Endothelial cell of umbilical vein (primary cell): ENCODE results near the gene GHSR.

ENCODE experiments used
- CTCF ChIP-seq, 2 donors: IDR thresholded peaks; 1 replicate in 1 of 2; 2 replicates in 1 of 2; pipeline ENCODE4 v1.5.1; 2011; ENCODE audit warnings: low read length in 2 of 2, mild to moderate bottlenecking in 2 of 2, moderate library complexity in 2 of 2, control low read depth in 1 of 2, inconsistent platforms in 1 of 2, low read depth in 1 of 2; ENCODE audit not compliant: insufficient read depth in 1 of 2; ENCODE audit errors: extremely low read depth in 1 of 2
- EZH2 ChIP-seq: IDR thresholded peaks from 2 replicates; pipeline ENCODE4 v1.6.1; 2012; ENCODE audit warnings: borderline replicate concordance, low read depth, mild to moderate bottlenecking, moderate library complexity, low read length, inconsistent platforms; ENCODE audit not compliant: severe bottlenecking
- FOS ChIP-seq: IDR thresholded peaks from 2 replicates; pipeline ENCODE4 v1.6.1; 2011; ENCODE audit warnings: mild to moderate bottlenecking, low read length, moderate library complexity, borderline replicate concordance; ENCODE audit not compliant: insufficient read depth
- JUN ChIP-seq: IDR thresholded peaks from 2 replicates; pipeline ENCODE4 v1.6.1; 2011; ENCODE audit warnings: borderline replicate concordance, low read depth; ENCODE audit not compliant: insufficient read length, insufficient read depth
- MAX ChIP-seq: IDR thresholded peaks from 2 replicates; pipeline ENCODE4 v1.6.1; 2011; ENCODE audit not compliant: insufficient read depth, insufficient read length
- POLR2A ChIP-seq: IDR thresholded peaks from 2 replicates; pipeline ENCODE4 v1.6.1; 2012; ENCODE audit warnings: low read depth, mild to moderate bottlenecking, control low read depth, low read length
- POLR2AphosphoS5 ChIP-seq: IDR thresholded peaks from 2 replicates; pipeline ENCODE4 v1.6.1; 2012; ENCODE audit warnings: low read depth, mild to moderate bottlenecking, control low read depth, low read length, moderate library complexity; ENCODE audit not compliant: insufficient read depth

- TF ChIP-seq FOS = no peak
- no peak for TF ChIP-seq POLR2A
- TF ChIP-seq CTCF (IDR thresholded peaks at IDR 0.05; ENCODE audit: extremely low read depth in 1 of 2, insufficient read depth in 1 of 2, low read depth in 1 of 2, low read length in 2 of 2) = peak; percentile 72 to 77
- no peak for TF ChIP-seq POLR2AphosphoS5
- no peak for TF ChIP-seq JUN
- no peak for TF ChIP-seq MAX
- no peak for TF ChIP-seq EZH2
Measured at GRCh38 chr3:172461530-172462138, 13.4 kb upstream of the GHSR start.
